ENCODE results near the gene RRAGC.

RRAGC gene

GRCh38 chr1:38896169-38896568 lies 36.6 kb upstream of the RRAGC start:
- no peak for ATAC-seq
- TF ChIP-seq SNAI2 (CRISPR knock-in tag; IDR thresholded peaks at IDR 0.05) (no peak), TOX (CRISPR knock-in tag; IDR thresholded peaks at IDR 0.05; ENCODE audit: borderline replicate concordance) (no peak), ZNF565 (CRISPR knock-in tag; conservative IDR thresholded peaks at IDR 0.05; ENCODE audit: low read depth) (no peak), PPARA (CRISPR knock-in tag; IDR thresholded peaks at IDR 0.05; ENCODE audit: borderline replicate concordance) (no peak), GLIS3 (CRISPR knock-in tag; IDR thresholded peaks at IDR 0.05) (no peak), BACH2 (CRISPR knock-in tag; IDR thresholded peaks at IDR 0.05; ENCODE audit: borderline replicate concordance) (no peak), ZNF8 (CRISPR knock-in tag; IDR thresholded peaks at IDR 0.05) (no peak), TCF4 (CRISPR knock-in tag; IDR thresholded peaks at IDR 0.05; ENCODE audit: borderline replicate concordance) (no peak), ZFP30 (CRISPR knock-in tag; IDR thresholded peaks at IDR 0.05) (no peak), CSDC2 (CRISPR knock-in tag; IDR thresholded peaks at IDR 0.05) (no peak), ZFP3 (CRISPR knock-in tag; IDR thresholded peaks at IDR 0.05) (no peak), ARNTL (CRISPR knock-in tag; IDR thresholded peaks at IDR 0.05; ENCODE audit: borderline replicate concordance, low read depth) (no peak), ISL1 (CRISPR knock-in tag; IDR thresholded peaks at IDR 0.05) (no peak)
- TF ChIP-seq, protein P1, sequence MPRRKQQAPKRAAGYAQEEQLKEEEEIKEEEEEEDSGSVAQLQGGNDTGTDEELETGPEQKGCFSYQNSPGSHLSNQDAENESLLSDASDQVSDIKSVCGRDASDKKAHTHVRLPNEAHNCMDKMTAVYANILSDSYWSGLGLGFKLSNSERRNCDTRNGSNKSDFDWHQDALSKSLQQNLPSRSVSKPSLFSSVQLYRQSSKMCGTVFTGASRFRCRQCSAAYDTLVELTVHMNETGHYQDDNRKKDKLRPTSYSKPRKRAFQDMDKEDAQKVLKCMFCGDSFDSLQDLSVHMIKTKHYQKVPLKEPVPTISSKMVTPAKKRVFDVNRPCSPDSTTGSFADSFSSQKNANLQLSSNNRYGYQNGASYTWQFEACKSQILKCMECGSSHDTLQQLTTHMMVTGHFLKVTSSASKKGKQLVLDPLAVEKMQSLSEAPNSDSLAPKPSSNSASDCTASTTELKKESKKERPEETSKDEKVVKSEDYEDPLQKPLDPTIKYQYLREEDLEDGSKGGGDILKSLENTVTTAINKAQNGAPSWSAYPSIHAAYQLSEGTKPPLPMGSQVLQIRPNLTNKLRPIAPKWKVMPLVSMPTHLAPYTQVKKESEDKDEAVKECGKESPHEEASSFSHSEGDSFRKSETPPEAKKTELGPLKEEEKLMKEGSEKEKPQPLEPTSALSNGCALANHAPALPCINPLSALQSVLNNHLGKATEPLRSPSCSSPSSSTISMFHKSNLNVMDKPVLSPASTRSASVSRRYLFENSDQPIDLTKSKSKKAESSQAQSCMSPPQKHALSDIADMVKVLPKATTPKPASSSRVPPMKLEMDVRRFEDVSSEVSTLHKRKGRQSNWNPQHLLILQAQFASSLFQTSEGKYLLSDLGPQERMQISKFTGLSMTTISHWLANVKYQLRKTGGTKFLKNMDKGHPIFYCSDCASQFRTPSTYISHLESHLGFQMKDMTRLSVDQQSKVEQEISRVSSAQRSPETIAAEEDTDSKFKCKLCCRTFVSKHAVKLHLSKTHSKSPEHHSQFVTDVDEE (CRISPR knock-in tag; IDR thresholded peaks at IDR 0.05) = no peak
- TF ChIP-seq, protein P2, sequence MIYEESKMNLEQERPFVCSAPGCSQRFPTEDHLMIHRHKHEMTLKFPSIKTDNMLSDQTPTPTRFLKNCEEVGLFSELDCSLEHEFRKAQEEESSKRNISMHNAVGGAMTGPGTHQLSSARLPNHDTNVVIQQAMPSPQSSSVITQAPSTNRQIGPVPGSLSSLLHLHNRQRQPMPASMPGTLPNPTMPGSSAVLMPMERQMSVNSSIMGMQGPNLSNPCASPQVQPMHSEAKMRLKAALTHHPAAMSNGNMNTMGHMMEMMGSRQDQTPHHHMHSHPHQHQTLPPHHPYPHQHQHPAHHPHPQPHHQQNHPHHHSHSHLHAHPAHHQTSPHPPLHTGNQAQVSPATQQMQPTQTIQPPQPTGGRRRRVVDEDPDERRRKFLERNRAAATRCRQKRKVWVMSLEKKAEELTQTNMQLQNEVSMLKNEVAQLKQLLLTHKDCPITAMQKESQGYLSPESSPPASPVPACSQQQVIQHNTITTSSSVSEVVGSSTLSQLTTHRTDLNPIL (CRISPR knock-in tag; IDR thresholded peaks at IDR 0.05; ENCODE audit: low read depth) = no peak

- ATAC-seq = peak; percentile 40; the same call in 2 of the 3 replicates
- TF ChIP-seq, protein P1 (CRISPR knock-in tag; IDR thresholded peaks at IDR 0.05) = no peak
- TF ChIP-seq ZFP30 (CRISPR knock-in tag; IDR thresholded peaks at IDR 0.05) (no peak), ISL1 (CRISPR knock-in tag; IDR thresholded peaks at IDR 0.05) (peak; percentile 17; the same call in 1 of the 2 replicates)
Measured at GRCh38 chr1:38892976-38893375, 33.4 kb upstream of the RRAGC start.

GRCh38 chr1:38891753-38892152 lies 32.2 kb upstream of the RRAGC start:
- ATAC-seq = peak; percentile 41; the same call in 2 of the 3 replicates
- TF ChIP-seq ZNF8 (CRISPR knock-in tag; IDR thresholded peaks at IDR 0.05) = no peak
- no peak for TF ChIP-seq ESRRG (CRISPR knock-in tag; IDR thresholded peaks at IDR 0.05)
- no peak for TF ChIP-seq CSDC2 (CRISPR knock-in tag; IDR thresholded peaks at IDR 0.05)
- TF ChIP-seq GLIS3 (CRISPR knock-in tag; IDR thresholded peaks at IDR 0.05) = no peak
- no peak for TF ChIP-seq OSR1 (CRISPR knock-in tag; IDR thresholded peaks at IDR 0.05)
- TF ChIP-seq PPARA (CRISPR knock-in tag; IDR thresholded peaks at IDR 0.05; ENCODE audit: borderline replicate concordance) = no peak
- no peak for TF ChIP-seq BACH2 (CRISPR knock-in tag; IDR thresholded peaks at IDR 0.05; ENCODE audit: borderline replicate concordance)
- TF ChIP-seq, protein P2 (CRISPR knock-in tag; IDR thresholded peaks at IDR 0.05; ENCODE audit: low read depth) = no peak
- TF ChIP-seq SNAI2 (CRISPR knock-in tag; IDR thresholded peaks at IDR 0.05) = no peak
- TF ChIP-seq TCF4 (CRISPR knock-in tag; IDR thresholded peaks at IDR 0.05; ENCODE audit: borderline replicate concordance) = no peak
- no peak for TF ChIP-seq ZFP3 (CRISPR knock-in tag; IDR thresholded peaks at IDR 0.05)

- ATAC-seq = no peak
- TF ChIP-seq ESRRG (CRISPR knock-in tag; IDR thresholded peaks at IDR 0.05) = no peak
- TF ChIP-seq, protein P2 (CRISPR knock-in tag; IDR thresholded peaks at IDR 0.05; ENCODE audit: low read depth) = no peak
- no peak for TF ChIP-seq SNAI2 (CRISPR knock-in tag; IDR thresholded peaks at IDR 0.05)
- TF ChIP-seq, protein P3, sequence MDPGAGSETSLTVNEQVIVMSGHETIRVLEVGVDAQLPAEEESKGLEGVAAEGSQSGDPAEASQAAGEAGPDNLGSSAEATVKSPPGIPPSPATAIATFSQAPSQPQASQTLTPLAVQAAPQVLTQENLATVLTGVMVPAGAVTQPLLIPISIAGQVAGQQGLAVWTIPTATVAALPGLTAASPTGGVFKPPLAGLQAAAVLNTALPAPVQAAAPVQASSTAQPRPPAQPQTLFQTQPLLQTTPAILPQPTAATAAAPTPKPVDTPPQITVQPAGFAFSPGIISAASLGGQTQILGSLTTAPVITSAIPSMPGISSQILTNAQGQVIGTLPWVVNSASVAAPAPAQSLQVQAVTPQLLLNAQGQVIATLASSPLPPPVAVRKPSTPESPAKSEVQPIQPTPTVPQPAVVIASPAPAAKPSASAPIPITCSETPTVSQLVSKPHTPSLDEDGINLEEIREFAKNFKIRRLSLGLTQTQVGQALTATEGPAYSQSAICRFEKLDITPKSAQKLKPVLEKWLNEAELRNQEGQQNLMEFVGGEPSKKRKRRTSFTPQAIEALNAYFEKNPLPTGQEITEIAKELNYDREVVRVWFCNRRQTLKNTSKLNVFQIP (CRISPR knock-in tag; IDR thresholded peaks at IDR 0.05; ENCODE audit: borderline replicate concordance, low read depth) = no peak
- no peak for TF ChIP-seq ZFP30 (CRISPR knock-in tag; IDR thresholded peaks at IDR 0.05)
- no peak for TF ChIP-seq CSDC2 (CRISPR knock-in tag; IDR thresholded peaks at IDR 0.05)
- TF ChIP-seq, protein P1 (CRISPR knock-in tag; IDR thresholded peaks at IDR 0.05) = no peak
- no peak for TF ChIP-seq BACH2 (CRISPR knock-in tag; IDR thresholded peaks at IDR 0.05; ENCODE audit: borderline replicate concordance)
- TF ChIP-seq ZFP3 (CRISPR knock-in tag; IDR thresholded peaks at IDR 0.05) = no peak
- TF ChIP-seq TCF4 (CRISPR knock-in tag; IDR thresholded peaks at IDR 0.05; ENCODE audit: borderline replicate concordance) = no peak
- TF ChIP-seq ZNF8 (CRISPR knock-in tag; IDR thresholded peaks at IDR 0.05) = no peak
- TF ChIP-seq ZNF565 (CRISPR knock-in tag; conservative IDR thresholded peaks at IDR 0.05; ENCODE audit: low read depth) = no peak
Measured at GRCh38 chr1:38889589-38889988, 30.0 kb upstream of the RRAGC start.
